Measurements from ENCODE around the gene SMARCC2. TPM values are rescaled to one million over a fixed set of nuclear protein-coding genes. Genes with fewer than 3 reads are reported as not detected.

Gene SMARCC2
- 28.2 to 35.7 TPM (median 31.2 TPM) in 5 replicates for total RNA-seq (2022; extraction: Qiagen RNA extraction)

DNA sequence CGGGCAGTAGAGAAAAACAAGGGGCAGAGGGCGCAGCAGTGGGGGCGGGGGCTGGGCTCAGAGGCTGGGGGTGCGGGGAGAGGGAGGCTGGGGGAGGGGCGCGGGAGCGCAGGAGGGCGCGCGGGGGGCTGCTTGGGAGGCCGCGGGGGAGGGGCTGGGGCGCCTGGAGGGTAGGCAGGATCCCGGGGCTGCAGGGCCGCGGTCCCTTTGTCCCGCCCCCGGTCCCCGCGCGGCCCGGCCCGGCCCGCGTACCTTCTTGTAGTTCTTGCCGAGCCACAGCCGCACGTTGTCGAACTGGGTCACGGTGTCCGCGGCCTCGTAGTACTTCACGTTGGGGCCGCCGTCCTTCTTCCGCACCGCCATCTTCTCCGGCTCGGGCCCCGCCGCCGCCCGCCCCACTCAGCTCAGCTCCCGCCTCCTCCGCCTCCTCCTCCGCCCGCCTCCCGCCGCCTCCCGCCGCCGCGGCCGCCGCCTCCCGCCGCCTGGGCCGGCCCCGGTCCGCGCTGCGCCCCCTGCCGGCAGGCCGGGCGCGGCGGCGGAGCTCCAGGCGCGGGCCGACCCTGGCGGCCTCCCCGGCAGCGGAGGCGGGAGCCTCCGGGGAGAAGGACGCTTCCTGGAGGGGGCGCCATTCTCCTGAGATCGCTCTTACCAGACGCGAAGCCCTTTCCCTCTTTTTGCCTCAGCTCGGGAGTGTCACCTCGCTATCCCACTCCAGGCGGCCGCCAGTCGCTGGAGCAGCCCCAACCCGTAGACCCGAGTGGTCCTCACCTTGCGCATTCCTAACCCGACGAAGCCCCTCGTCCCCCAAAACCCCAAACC, at the start of gene SMARCC2:
Gene SMARCC2 (minus strand): TSS at position 385 of the 819 bp plus-strand sequence. CDS start 22 bp downstream, at position 363.

DNA sequence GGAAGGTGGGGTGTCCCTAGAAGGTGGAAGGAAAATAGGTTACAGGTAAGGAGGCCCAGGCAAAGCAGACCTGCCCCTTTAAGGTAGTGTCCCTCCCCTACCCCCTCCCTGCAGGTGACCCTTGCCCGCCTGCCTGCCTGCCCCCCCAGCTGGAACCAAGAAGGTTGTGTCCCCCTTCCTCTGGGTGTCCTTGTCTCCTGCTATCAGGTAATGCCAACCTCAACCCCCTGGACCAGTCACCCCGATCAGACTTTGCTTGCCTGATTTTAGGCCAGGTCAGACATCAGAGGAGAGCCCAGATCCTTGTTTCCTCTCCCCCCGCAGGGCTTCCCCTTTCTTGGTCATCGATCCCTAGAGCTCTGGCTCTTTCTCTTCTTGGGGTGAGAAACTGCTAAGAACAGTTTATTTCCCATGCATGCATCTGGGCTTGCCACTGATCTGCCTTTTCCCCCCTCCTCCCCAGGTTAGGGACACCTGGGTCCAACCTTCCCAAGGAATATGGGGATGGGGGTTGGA, 40.7 kb upstream of the SMARCC2 start, which contains the start of gene SLC39A5:
Gene SLC39A5 (plus strand): TSS at position 136 of the 516 bp plus-strand sequence. CDS start 1,224 bp downstream, outside the sequence.

DNA sequence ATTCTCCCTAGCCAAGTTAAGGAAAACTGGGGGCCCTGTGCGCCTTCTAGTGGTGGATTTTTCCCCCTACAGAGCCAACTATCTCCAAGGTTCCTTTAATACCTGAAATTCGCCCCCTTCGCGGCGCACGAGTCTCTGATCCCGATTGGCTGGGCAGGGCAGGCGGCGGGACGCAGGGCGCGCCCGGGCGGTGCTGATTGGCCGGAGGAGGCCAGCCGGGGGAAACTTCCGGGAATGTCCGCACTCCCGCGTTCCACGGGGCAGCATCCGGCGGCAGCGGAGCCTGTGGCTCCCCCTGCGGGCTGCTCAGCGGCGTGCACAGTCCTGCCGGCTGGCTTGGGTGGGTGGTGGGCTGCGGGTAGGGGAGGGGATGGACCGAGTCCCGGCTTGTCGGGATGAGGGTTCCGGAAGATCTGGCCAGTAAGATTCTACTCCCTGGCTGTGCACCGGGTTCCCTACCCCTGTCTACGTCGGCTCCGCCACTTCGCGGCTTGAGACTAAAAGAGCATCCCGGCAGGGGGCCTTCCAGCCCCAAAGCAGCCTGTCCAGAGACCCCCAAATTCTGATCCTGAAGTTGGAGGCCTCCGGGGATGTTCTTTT, 34.9 kb upstream of the SMARCC2 start, which contains the start of gene NABP2:
Gene NABP2 (plus strand): TSS at position 241 of the 600 bp plus-strand sequence. CDS start 515 bp downstream, outside the sequence.

DNA sequence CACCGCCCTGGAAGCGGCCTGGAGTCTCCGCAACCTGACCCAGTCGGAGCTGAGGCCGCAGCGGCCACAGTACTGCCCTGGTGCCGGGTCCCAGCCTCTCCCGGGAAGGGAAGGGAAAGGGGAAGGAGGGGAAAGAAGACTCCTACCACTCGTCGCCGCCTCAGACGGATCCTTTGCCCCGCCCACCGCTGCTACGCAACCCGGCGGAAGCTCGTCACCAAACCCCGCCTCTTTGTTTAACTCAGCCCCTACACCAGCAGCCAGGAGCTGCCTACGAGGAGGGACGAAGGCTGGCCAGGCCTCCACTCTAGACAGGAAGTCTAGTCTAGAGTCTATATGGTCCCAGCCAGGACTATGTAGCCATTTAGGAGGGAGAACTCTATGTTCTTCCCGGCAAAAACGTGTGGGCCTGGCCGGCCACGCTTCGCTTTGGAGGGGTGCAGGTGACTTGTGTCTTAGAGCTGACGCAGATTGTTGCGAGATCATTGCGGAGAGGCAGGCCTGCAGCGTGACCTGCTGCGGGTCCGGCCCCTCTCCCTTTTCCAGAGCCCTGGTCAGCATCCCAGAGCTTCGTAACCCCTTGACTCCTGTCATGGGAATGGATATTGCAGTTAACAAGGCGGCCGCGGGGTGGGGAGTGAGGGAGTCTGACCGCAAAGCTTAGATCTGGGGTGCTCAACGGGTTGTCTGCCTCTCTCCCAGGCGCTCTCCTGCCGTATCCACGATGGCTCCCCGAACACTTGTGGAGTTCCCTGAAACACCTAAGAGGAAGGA, 32.7 kb upstream of the SMARCC2 start, which contains the start of gene RNF41:
Gene RNF41 (minus strand): TSS at position 166 of the 774 bp plus-strand sequence. CDS start 7,875 bp downstream, outside the sequence.

DNA sequence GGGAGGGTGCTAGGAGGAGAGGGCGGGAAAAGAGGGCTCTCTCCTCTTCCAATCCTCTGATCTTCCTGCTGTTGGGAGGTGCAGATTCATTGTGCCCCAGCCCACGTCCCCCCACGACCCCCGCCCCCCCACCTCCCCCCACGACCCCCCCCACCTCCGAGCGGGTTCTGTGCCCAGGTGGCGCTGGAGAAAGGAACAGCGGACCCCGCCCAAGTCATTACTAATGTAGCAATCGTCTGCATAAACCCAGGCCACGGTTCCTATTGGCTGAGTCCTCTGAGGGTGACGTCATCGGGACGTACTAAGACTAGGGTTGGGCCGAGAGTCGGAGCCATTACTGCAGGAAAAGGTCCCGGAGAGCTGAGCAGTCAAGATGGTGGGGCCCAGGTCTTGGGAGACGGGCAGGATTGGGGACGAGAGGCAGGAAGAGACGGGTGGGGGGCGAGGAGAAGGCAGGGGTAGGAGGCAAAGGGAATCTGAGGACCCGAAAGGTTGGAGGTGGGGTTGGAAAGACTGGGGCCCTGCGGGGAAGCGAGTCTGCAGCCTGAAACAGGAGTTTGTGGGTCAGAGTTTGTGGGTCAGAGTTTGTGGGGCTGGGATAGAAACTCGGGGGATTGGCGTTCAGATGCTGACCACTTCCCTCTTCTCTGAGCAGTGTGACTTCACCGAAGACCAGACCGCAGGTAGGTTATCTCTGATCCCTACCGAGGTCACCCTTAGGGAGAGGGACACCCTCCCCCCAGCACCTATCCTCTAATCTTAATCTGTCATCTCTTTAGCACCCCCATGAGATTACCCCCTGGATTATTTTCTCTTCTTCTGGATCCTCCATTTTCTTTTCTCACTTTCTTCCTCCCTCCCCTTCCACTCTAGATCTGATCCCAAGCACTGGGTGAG, 31.0 kb downstream of the SMARCC2 start, which contains the start of gene MYL6:
Gene MYL6 (plus strand): TSS at position 331 of the 897 bp plus-strand sequence. CDS start 43 bp downstream, at position 374.

DNA sequence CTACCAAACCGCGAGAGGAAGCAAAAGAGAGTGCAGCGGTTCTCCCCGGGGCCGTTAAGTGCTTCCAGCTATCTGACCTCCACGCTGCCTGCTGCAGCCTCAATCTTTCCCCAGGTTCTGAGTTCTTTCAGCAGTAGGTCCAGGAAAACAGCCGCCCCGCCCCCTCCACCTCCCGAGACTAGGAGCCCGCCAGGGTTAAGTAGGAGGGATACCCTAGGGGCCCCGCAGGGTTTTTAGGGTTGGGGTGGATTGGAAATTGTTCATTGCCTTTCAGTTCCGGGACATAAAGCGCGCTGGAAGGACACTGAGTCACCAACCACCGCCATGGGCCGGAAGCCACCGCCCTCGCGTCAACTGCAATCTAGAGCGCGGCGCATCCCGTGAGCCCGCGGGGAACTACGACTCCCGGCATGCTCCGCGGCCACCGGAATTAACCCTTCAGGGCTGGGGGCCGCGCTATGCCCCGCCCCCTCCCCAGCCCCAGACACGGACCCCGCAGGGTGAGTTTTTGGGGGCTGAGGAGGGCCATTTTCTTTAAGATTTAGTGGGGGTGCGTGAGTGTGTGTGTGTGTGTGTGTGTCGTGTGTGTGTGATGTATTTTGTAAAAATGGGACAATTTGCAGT, 37.0 kb downstream of the SMARCC2 start, which contains the start of gene MYL6B:
Gene MYL6B (plus strand): TSS at position 456 of the 624 bp plus-strand sequence. CDS start 1,332 bp downstream, outside the sequence.

DNA sequence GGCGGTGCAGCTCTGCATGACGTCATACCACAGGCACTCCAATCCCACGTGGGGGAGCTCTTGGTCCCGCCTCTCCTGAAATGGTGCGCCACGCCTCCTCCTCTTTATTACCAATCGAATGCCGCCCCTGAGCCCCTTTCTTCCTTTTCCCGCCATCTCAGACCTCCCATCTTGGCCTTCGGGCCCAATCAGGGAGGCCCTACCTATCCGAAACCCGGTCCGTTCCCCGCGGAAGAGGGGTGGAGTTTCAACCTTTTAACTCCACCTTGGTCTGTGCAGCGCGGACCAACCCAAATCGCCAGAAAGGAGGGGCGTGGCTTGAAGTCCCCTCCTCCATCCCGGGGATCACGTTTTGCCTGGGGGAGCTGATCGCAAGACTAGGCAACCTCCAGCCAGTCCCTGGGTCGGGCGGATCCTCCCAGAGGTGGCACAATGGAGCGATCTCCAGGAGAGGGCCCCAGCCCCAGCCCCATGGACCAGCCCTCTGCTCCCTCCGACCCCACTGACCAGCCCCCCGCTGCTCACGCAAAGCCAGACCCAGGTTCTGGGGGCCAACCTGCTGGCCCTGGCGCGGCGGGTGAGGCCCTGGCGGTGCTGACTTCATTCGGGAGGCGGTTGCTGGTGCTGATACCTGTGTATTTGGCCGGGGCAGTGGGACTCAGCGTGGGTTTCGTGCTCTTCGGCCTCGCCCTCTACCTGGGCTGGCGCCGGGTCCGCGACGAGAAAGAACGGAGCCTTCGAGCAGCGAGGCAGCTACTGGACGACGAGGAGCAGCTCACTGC, 61.2 kb downstream of the SMARCC2 start, which contains the start of gene ESYT1:
Gene ESYT1 (plus strand): TSS at position 380 of the 782 bp plus-strand sequence. CDS start 53 bp downstream, at position 433.

DNA sequence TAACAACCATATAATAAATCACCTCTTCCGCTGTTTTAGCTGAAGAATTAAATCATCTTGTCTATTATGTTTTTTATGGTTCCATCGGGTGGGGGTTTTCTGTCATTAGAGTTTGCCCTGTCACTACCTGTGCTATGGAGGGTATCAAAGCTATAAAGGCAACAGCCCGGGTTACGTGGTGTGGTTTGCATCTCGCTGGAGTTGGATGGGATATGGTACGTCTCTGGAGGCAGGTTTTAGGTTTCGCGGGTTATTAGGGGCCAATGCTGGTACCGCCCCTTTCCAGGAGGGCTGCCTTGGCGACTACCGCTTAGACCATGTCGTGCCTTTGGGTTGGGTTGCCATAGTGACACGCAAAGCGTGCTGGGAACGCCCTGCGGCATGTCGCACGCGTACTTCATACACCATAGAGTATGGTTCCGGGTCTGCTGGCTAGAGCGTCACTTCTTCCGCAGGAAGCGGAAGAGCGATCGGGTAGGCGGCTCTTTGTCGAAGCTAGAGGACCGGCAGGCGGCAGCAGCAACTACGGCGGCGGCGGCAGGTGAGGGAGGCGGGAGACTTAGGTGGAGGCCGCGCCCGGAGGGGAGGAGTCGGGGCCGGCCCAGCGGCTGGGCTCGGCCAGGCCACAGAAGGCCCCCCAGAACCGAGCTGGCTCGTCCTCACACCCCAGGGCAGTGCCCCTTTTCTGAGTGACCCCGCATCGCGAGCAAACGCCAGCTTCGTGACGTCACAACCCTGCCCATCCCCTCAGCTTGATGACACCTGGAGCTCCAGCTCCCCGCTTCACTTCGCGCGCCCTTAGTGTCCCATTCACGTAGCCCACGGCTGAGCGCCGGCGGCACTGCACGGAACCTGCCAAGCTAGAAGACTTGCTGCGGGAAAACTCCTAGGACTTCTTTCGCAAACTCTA, 71.2 kb downstream of the SMARCC2 start, which contains the start of gene ZC3H10:
Gene ZC3H10 (plus strand): TSS at position 489 of the 910 bp plus-strand sequence. CDS start 2,297 bp downstream, outside the sequence.

DNA sequence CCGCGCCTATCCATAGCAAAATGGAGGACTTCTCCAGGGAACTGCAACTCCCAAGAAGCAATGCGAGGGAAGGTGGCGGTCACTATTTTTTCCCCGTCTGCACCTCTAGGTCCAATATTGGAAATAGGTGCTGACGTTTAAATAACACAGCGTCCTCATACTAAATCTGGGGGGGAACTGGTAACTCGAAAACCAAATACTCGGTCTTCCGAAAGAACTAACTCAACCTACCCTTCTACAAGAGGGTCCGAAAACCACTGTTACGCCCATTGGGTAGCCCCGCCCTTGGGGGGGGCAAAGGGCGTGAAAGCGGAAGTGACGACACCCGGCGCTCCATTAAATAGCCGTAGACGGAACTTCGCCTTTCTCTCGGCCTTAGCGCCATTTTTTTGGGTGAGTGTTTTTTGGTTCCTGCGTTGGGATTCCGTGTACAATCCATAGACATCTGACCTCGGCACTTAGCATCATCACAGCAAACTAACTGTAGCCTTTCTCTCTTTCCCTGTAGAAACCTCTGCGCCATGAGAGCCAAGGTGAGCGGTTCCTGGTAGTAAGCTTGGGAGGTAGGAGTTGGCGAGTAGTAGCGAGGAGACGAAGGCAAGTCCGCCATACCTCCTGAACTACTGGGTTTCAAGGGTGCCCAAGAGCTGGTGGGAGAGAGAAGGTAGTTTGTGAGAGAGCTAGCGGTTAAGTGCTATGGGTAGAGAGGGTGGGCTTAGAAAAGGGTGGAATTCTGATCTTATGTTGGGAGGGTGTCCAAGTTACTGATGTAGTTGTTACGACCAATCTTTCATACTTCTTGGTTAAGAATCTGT, 72.8 kb downstream of the SMARCC2 start, which contains the start of gene RPL41:
Gene RPL41 (plus strand): TSS at position 367 of the 815 bp plus-strand sequence.

Other genes starting within 250 kb of the SMARCC2 start
- 0.70 to 1.5 TPM (median 1.1 TPM) in 5 replicates for gene PMEL, start 223.4 kb downstream of the SMARCC2 start, total RNA-seq (2022; extraction: Qiagen RNA extraction)
- gene CDK2, start 222.7 kb downstream of the SMARCC2 start, total RNA-seq (2022; extraction: Qiagen RNA extraction): 46.6 to 56.3 TPM (median 54.0 TPM) in 5 replicates
- 26.2 to 33.8 TPM (median 32.7 TPM) in 5 replicates for gene RAB5B, start 215.4 kb downstream of the SMARCC2 start, total RNA-seq (2022; extraction: Qiagen RNA extraction)
- 7.5 to 10.0 TPM (median 8.7 TPM) in 5 replicates for gene SUOX, start 192.2 kb downstream of the SMARCC2 start, total RNA-seq (2022; extraction: Qiagen RNA extraction)
- gene IKZF4, start 168.4 kb downstream of the SMARCC2 start, total RNA-seq (2022; extraction: Qiagen RNA extraction): 2.0 to 3.0 TPM (median 2.5 TPM) in 5 replicates
- gene RPS26, start 147.6 kb downstream of the SMARCC2 start, total RNA-seq (2022; extraction: Qiagen RNA extraction): 589 to 809 TPM (median 704 TPM) in 5 replicates
- gene ERBB3, start 109.3 kb downstream of the SMARCC2 start, total RNA-seq (2022; extraction: Qiagen RNA extraction): 0.98 to 2.4 TPM (median 1.1 TPM) in 5 replicates
- gene PA2G4, start 84.9 kb downstream of the SMARCC2 start, total RNA-seq (2022; extraction: Qiagen RNA extraction): 263 to 349 TPM (median 284 TPM) in 5 replicates
- gene RPL41, start 72.8 kb downstream of the SMARCC2 start, total RNA-seq (2022; extraction: Qiagen RNA extraction): 4,788 to 5,894 TPM (median 5,599 TPM) in 5 replicates
- 2.6 to 4.1 TPM (median 2.8 TPM) in 5 replicates for gene ZC3H10, start 71.2 kb downstream of the SMARCC2 start, total RNA-seq (2022; extraction: Qiagen RNA extraction)
- 59.6 to 64.9 TPM (median 64.2 TPM) in 5 replicates for gene ESYT1, start 61.2 kb downstream of the SMARCC2 start, total RNA-seq (2022; extraction: Qiagen RNA extraction)
- gene MYL6B, start 36.9 kb downstream of the SMARCC2 start, total RNA-seq (2022; extraction: Qiagen RNA extraction): 69.1 to 84.7 TPM (median 80.8 TPM) in 5 replicates
- 2,187 to 2,775 TPM (median 2,288 TPM) in 5 replicates for gene MYL6, start 31.1 kb downstream of the SMARCC2 start, total RNA-seq (2022; extraction: Qiagen RNA extraction)
- 21.7 to 26.5 TPM (median 25.1 TPM) in 5 replicates for gene RNF41, start 32.4 kb upstream of the SMARCC2 start, total RNA-seq (2022; extraction: Qiagen RNA extraction)
- gene NABP2, start 34.9 kb upstream of the SMARCC2 start, total RNA-seq (2022; extraction: Qiagen RNA extraction): 54.9 to 59.8 TPM (median 58.5 TPM) in 5 replicates
- 0.05 to 0.08 TPM in 2 of 5 replicates, not detected in the others for gene SLC39A5, start 40.6 kb upstream of the SMARCC2 start, total RNA-seq (2022; extraction: Qiagen RNA extraction)
- 36.2 to 45.1 TPM (median 38.3 TPM) in 5 replicates for gene ANKRD52, start 68.9 kb upstream of the SMARCC2 start, total RNA-seq (2022; extraction: Qiagen RNA extraction)
- 12.1 to 14.7 TPM (median 14.2 TPM) in 5 replicates for gene COQ10A, start 77.5 kb upstream of the SMARCC2 start, total RNA-seq (2022; extraction: Qiagen RNA extraction)
- gene CS, start 110.8 kb upstream of the SMARCC2 start, total RNA-seq (2022; extraction: Qiagen RNA extraction): 144 to 175 TPM (median 152 TPM) in 5 replicates
- 108 to 151 TPM (median 138 TPM) in 5 replicates for gene CNPY2, start 126.5 kb upstream of the SMARCC2 start, total RNA-seq (2022; extraction: Qiagen RNA extraction)
- 10.3 to 14.2 TPM (median 13.9 TPM) in 5 replicates for gene PAN2, start 144.5 kb upstream of the SMARCC2 start, total RNA-seq (2022; extraction: Qiagen RNA extraction)
- gene IL23A, start 149.4 kb upstream of the SMARCC2 start, total RNA-seq (2022; extraction: Qiagen RNA extraction): 0.31 to 0.52 TPM (median 0.38 TPM) in 5 replicates
- gene STAT2, start 170.6 kb upstream of the SMARCC2 start, total RNA-seq (2022; extraction: Qiagen RNA extraction): 10.7 to 13.2 TPM (median 11.1 TPM) in 5 replicates
- gene APOF, start 173.4 kb upstream of the SMARCC2 start, total RNA-seq (2022; extraction: Qiagen RNA extraction): not detected in 5 replicates